OCI-LY7 (cell line): ENCODE data around the gene ZNFX1. TPM values are rescaled to one million over a fixed set of nuclear protein-coding genes. Genes with fewer than 3 reads are reported as not detected.

Experiments used
- BruUV-seq: library from RNA; stranded (reverse); fragments of 400-500 nt; replicated peaks from 2 replicates; lab custom pipeline; 2021; lab: Mats Ljungman, UMichigan
- CTCF ChIA-PET: fragments of 300-600 bp; sonication (Branson Sonifier 250); formaldehyde crosslinking; loops from one replicate; lab custom pipeline; 2022; ENCODE audit warnings: antibody characterized with exemption; ENCODE audit not compliant: unreplicated experiment; lab: Charles Lee
- POLR2A ChIA-PET: fragments of 300-600 bp; sonication (Branson Sonifier 250); formaldehyde crosslinking; loops from one replicate; lab custom pipeline; 2022; ENCODE audit warnings: antibody characterized with exemption; lab: Charles Lee
- DNase-seq: peaks from one replicate; pipeline ENCODE4 v3.0.0-alpha.2; 2015; ENCODE audit warnings: low spot score
- H2AFZ ChIP-seq: fragments of 200-600 bp; sonication (generic), shearing (Covaris generic); 2 replicates; pipeline ENCODE4 v1.6.1; 2014; ENCODE audit warnings: mild to moderate bottlenecking, antibody characterized with exemption, low read length, moderate library complexity
- H3K27ac ChIP-seq: fragments of 200-600 bp; sonication (generic); 2 replicates; pipeline ENCODE4 v1.5.1; 2014; ENCODE audit warnings: mixed run types, low read depth, mild to moderate bottlenecking, moderate library complexity, low read length, inconsistent platforms; ENCODE audit not compliant: poor library complexity, severe bottlenecking
- H3K36me3 ChIP-seq: fragments of 200-600 bp; sonication (generic); 2 replicates; pipeline ENCODE4 v1.6.1; 2014; ENCODE audit warnings: mild to moderate bottlenecking, antibody characterized with exemption, low read length, moderate library complexity, mixed read lengths; ENCODE audit not compliant: insufficient read depth
- H3K4me1 ChIP-seq: fragments of 200-600 bp; sonication (generic); 2 replicates; pipeline ENCODE4 v1.5.1; 2014; ENCODE audit warnings: mild to moderate bottlenecking, low read length; ENCODE audit not compliant: insufficient read depth, poor library complexity, severe bottlenecking
- H3K4me2 ChIP-seq: fragments of 200-600 bp; sonication (generic); 2 replicates; pipeline ENCODE4 v1.6.1; 2014; ENCODE audit warnings: mild to moderate bottlenecking, low read length
- H3K4me3 ChIP-seq: fragments of 200-600 bp; sonication (generic); 2 replicates; pipeline ENCODE4 v1.5.1; 2014; ENCODE audit warnings: mild to moderate bottlenecking, low read depth, low read length; ENCODE audit not compliant: poor library complexity, severe bottlenecking
- H3K79me2 ChIP-seq: fragments of 200-600 bp; sonication (generic); 2 replicates; pipeline ENCODE4 v1.6.1; 2016; ENCODE audit warnings: low read depth, mild to moderate bottlenecking, low read length, moderate library complexity, mixed read lengths; ENCODE audit not compliant: insufficient read depth
- H3K9me2 ChIP-seq: fragments of 200-600 bp; sonication (generic); 2 replicates; pipeline ENCODE4 v1.6.1; 2016; ENCODE audit warnings: mild to moderate bottlenecking, low read length, mixed read lengths; ENCODE audit not compliant: insufficient read depth
- H3K9me3 ChIP-seq: fragments of 200-600 bp; sonication (generic); 2 replicates; pipeline ENCODE4 v1.6.1; 2014; ENCODE audit warnings: mild to moderate bottlenecking, mixed run types, low read length, mixed read lengths
- H4K20me1 ChIP-seq: fragments of 200-600 bp; sonication (generic); 2 replicates; pipeline ENCODE4 v1.6.1; 2014; ENCODE audit warnings: mild to moderate bottlenecking, antibody characterized with exemption, low read length, moderate library complexity, mixed read lengths; ENCODE audit not compliant: insufficient read depth
- EZH2phosphoT487 ChIP-seq: fragments of 200-600 bp; sonication (generic); IDR thresholded peaks from 2 replicates; pipeline ENCODE4 v1.6.1; 2018; ENCODE audit warnings: low read depth, borderline replicate concordance, mild to moderate bottlenecking, mixed run types, antibody characterized with exemption, low read length, moderate library complexity, mixed read lengths
- intact Hi-C: fragments of 100-400 bp; cut with micrococcal nuclease; formaldehyde crosslinking; loops from one replicate; pipeline ENCODE4 v1.10.0; 2022; ENCODE audit not compliant: unreplicated experiment
- total RNA-seq, 2 experiments: library from RNA; depleted of rRNA in 1 of 2; stranded (reverse); fragments of >200 nt in 1 of 2; shearing (Covaris generic) in 1 of 2; gene quantifications; 2 replicates each; pipeline ENCODE4 v1.2.3, GENCODE V29; 2014 to 2022
- TF ChIP-seq, protein P1 (sequence below): fragments of 200-600 bp; sonication (generic); conservative IDR thresholded peaks from 2 replicates; pipeline ENCODE4 v1.5.1; 2014; ENCODE audit warnings: mild to moderate bottlenecking, antibody characterized with exemption, low read length, moderate library complexity, mixed read lengths

ZNFX1 gene
- total RNA-seq, 2 experiments from 2014 or later: 15.1 to 17.6 TPM

DNA sequence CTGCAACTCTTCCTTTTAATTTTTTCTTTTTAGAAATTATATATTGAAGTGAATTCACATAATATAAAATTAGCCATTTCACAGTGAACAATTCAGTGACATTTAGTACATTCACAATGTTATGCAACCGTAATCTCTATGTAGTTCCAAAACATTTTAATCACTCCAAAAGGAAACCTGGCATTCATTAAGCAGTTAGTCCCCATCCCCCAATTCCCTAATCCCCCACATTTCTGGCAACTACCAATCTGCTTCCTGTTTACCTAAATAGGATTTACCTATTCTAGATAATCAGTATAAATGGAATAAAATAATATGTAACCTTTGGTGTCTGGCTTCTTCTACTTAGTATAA lies 67.1 kb downstream of the ZNFX1 start:
- POLR2A ChIA-PET: no interaction called here
- Histone ChIP-seq H3K36me3 (no peaks in the 10 kb centered on the region), H4K20me1 (no peaks in the 10 kb centered on the region), H3K27ac (no peak overlapping the region), H2AFZ (no peak overlapping the region), H3K4me3 (no peak overlapping the region), H3K4me1 (no peaks in the 10 kb centered on the region), H3K9me3 (peaks cover 9% of the 10 kb centered on the region; the same call in 1 of the 2 replicates), H3K9me2 (no peaks in the 10 kb centered on the region), H3K79me2 (no peaks in the 10 kb centered on the region), H3K4me2 (no peak overlapping the region)
- no peak for TF ChIP-seq EZH2phosphoT487
- TF ChIP-seq, protein P1, sequence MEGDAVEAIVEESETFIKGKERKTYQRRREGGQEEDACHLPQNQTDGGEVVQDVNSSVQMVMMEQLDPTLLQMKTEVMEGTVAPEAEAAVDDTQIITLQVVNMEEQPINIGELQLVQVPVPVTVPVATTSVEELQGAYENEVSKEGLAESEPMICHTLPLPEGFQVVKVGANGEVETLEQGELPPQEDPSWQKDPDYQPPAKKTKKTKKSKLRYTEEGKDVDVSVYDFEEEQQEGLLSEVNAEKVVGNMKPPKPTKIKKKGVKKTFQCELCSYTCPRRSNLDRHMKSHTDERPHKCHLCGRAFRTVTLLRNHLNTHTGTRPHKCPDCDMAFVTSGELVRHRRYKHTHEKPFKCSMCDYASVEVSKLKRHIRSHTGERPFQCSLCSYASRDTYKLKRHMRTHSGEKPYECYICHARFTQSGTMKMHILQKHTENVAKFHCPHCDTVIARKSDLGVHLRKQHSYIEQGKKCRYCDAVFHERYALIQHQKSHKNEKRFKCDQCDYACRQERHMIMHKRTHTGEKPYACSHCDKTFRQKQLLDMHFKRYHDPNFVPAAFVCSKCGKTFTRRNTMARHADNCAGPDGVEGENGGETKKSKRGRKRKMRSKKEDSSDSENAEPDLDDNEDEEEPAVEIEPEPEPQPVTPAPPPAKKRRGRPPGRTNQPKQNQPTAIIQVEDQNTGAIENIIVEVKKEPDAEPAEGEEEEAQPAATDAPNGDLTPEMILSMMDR: no peak
- BruUV-seq: no TSS peak
- CTCF ChIA-PET: no interaction called here
- intact Hi-C loops: no loop called here
- no peak for DNase-seq

DNA sequence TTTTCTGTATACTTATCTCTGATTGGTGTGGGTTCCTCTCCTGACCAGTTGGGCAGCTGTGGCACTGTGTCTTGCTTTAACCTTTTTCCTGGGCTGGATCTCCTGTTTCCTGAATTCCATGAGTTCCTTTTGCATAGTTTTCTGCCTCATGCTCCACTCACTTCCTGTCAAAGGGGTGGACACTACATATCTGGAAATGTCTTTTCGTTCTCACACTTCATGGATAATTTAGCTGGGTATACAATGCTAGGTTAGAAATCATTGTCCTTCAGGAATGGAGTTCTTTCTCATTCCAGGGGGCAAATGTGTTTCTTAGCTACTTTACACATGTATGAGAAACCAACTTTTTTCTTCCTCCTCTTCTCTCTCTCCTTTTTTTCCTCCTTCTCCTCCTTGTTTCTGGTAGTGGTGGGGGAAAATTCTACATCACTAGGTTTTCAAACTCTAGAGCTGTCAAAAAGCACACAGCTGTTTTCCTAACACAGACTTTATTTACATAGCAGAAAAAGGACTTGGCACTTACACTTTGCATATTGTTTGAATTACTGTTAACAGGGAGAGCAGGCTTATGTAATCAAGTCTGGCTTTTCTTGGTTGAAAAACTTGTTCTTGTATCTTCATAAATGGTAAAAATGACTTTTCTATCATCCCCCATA lies 67.6 kb downstream of the ZNFX1 start:
- H3K27ac ChIP-seq: no peak overlapping the region
- H3K4me1 ChIP-seq: no peaks in the 10 kb centered on the region
- no peak for DNase-seq
- H3K4me3 ChIP-seq: no peak overlapping the region
- no peak overlapping the region for H2AFZ ChIP-seq
- H3K36me3 ChIP-seq: no peaks in the 10 kb centered on the region
- H3K9me3 ChIP-seq: peaks cover 9% of the 10 kb centered on the region; the same call in 1 of the 2 replicates
- no peaks in the 10 kb centered on the region for H4K20me1 ChIP-seq
- CTCF ChIA-PET: no interaction called here
- H3K4me2 ChIP-seq: no peak overlapping the region
- POLR2A ChIA-PET: no interaction called here
- H3K79me2 ChIP-seq: no peaks in the 10 kb centered on the region
- TF ChIP-seq, protein P1: no peak
- no TSS peak for BruUV-seq
- H3K9me2 ChIP-seq: no peaks in the 10 kb centered on the region
- intact Hi-C loops: no loop called here

DNA sequence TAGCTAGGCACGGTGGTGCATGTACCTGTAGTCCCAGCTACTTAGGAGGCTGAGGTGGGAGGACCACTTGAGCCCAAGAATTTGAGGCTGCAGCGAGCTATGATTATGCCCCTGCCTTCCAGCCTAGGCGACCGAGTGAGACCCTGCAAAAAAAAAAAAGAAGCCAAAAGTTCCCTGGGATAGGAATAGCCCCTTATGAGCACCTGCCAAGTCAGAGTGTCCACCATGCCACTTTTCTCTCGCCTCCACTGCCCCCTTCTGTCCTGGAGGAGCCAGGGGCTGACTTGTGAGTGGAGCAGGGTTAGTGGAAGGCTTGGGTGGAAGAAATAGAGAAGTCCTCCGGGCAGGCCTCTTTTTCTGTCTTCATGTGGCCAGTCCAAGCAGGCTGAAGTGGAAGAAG lies 70.8 kb downstream of the ZNFX1 start:
- no peak overlapping the region for H3K4me3 ChIP-seq
- no peaks in the 10 kb centered on the region for H3K9me2 ChIP-seq
- BruUV-seq: no TSS peak
- ChIA-PET CTCF (no interaction called here), POLR2A (interaction anchor here (0.6 kb wide), 1 partner anchor 9 kb away, joined by 3 read pairs; no protein-coding TSS in a partner anchor)
- H3K79me2 ChIP-seq: no peaks in the 10 kb centered on the region
- H3K36me3 ChIP-seq: no peaks in the 10 kb centered on the region
- H2AFZ ChIP-seq: no peak overlapping the region
- H3K9me3 ChIP-seq: peaks cover 9% of the 10 kb centered on the region; the same call in 1 of the 2 replicates
- no peak overlapping the region for H3K27ac ChIP-seq
- DNase-seq: no peak
- no peak overlapping the region for H3K4me2 ChIP-seq
- intact Hi-C loops: no loop called here
- H4K20me1 ChIP-seq: no peaks in the 10 kb centered on the region
- TF ChIP-seq, protein P1: peak; percentile 38; the same call in 1 of the 2 replicates
- TF ChIP-seq EZH2phosphoT487: no peak
- no peaks in the 10 kb centered on the region for H3K4me1 ChIP-seq
